B cell (primary cell): Measurements from ENCODE around the gene IPO11. TPM values are rescaled to one million over a fixed set of nuclear protein-coding genes. Genes with fewer than 3 reads are reported as not detected.

ENCODE experiments used
- ATAC-seq: fragments of 200-7000 bp; cut with Tn5 transposase; one replicate; pipeline ENCODE4 v1.10.0; 2021; ENCODE audit warnings: low read depth, mild to moderate bottlenecking, moderate number of reproducible peaks, moderate library complexity
- CTCF ChIA-PET: fragments of 350-600 bp; sonication (Branson Sonifier 250); formaldehyde crosslinking; loops from one replicate; lab custom pipeline; 2021; ENCODE audit warnings: antibody characterized with exemption, inconsistent platforms; lab: Charles Lee
- POLR2A ChIA-PET: fragments of 350-600 bp; sonication (Branson Sonifier 250); formaldehyde crosslinking; loops from one replicate; lab custom pipeline; 2021; ENCODE audit warnings: antibody characterized with exemption; lab: Charles Lee
- DNase-seq: peaks from one replicate; pipeline ENCODE4 v3.0.0; 2013
- H2AFZ ChIP-seq: 2 replicates; pipeline ENCODE4 v1.6.1; 2012; ENCODE audit warnings: mild to moderate bottlenecking, low read depth, low read length; ENCODE audit not compliant: insufficient read depth, poor library complexity, severe bottlenecking
- H3K27ac ChIP-seq, 2 donors: 1 replicate in 1 of 2; 2 replicates in 1 of 2; pipeline ENCODE4 v1.5.1; 2012 to 2013; ENCODE audit warnings: low read length in 2 of 2, mild to moderate bottlenecking in 2 of 2, moderate library complexity in 1 of 2
- H3K27me3 ChIP-seq, 4 experiments: fragments of 200-600 bp in 1 of 4; sonication (generic) in 1 of 4; replicated peaks in 1 of 4; 1 replicate in 2 of 4; 2 replicates in 2 of 4; pipeline versions ENCODE4 v1.6.1 to v1.7.0; 2013 to 2016; ENCODE audit warnings: low read length in 3 of 4, mild to moderate bottlenecking in 2 of 4, mixed read lengths in 1 of 4, moderate library complexity in 1 of 4; ENCODE audit not compliant: insufficient read depth in 4 of 4, control insufficient read depth in 3 of 4; ENCODE audit errors: control extremely low read depth in 1 of 4
- H3K36me3 ChIP-seq, 2 experiments: replicated peaks in 1 of 2; 1 replicate in 1 of 2; 2 replicates in 1 of 2; pipeline versions ENCODE4 v1.6.1 to v1.7.1; 2013; ENCODE audit warnings: low read length in 1 of 2; ENCODE audit not compliant: insufficient read depth in 2 of 2, control insufficient read depth in 1 of 2; ENCODE audit errors: control extremely low read depth in 1 of 2, extremely low read depth in 1 of 2
- H3K4me1 ChIP-seq, 2 donors: fragments of 200-600 bp in 1 of 2; sonication (generic) in 1 of 2; 1 replicate in 1 of 2; 2 replicates in 1 of 2; pipeline versions ENCODE4 v1.5.1 to v1.6.1; 2013 to 2017; ENCODE audit warnings: low read length in 2 of 2; ENCODE audit not compliant: control insufficient read depth in 2 of 2, insufficient read depth in 2 of 2
- H3K4me2 ChIP-seq: replicated peaks from 2 replicates; pipeline ENCODE3; 2012; ENCODE audit warnings: mild to moderate bottlenecking, low read depth, low read length; ENCODE audit not compliant: poor library complexity, severe bottlenecking
- H3K4me3 ChIP-seq, 5 experiments: fragments of 200-600 bp in 1 of 5; sonication (generic) in 1 of 5; 1 replicate in 3 of 5; 2 replicates in 2 of 5; pipeline versions ENCODE4 v1.5.1 to v1.7.0; 2011 to 2016; ENCODE audit warnings: low read length in 4 of 5, mild to moderate bottlenecking in 4 of 5, low read depth in 2 of 5, control low read depth in 1 of 5, moderate library complexity in 1 of 5; ENCODE audit not compliant: insufficient read depth in 1 of 5; ENCODE audit errors: control extremely low read depth in 1 of 5, extremely low read depth in 1 of 5
- H3K79me2 ChIP-seq: fragments of 200-600 bp; sonication (generic); one replicate; pipeline ENCODE4 v1.6.0; 2016; ENCODE audit warnings: low read length; ENCODE audit not compliant: control insufficient read depth, insufficient read depth
- H3K9ac ChIP-seq: fragments of 200-600 bp; sonication (generic); 2 replicates; pipeline ENCODE4 v1.6.1; 2017; ENCODE audit warnings: mild to moderate bottlenecking, low read length, moderate library complexity
- H3K9me3 ChIP-seq, 3 donors: one replicate each; pipeline versions ENCODE4 v1.6.1 to v1.7.1; 2013; ENCODE audit warnings: low read length in 2 of 3; ENCODE audit not compliant: control insufficient read depth in 2 of 3, insufficient read depth in 1 of 3; ENCODE audit errors: control extremely low read depth in 1 of 3
- H4K20me1 ChIP-seq: 2 replicates; pipeline ENCODE4 v1.6.0; 2012; ENCODE audit warnings: mild to moderate bottlenecking, low read length; ENCODE audit not compliant: insufficient read depth, control insufficient read depth, poor library complexity, severe bottlenecking
- H3K27ac Mint-ChIP-seq: one replicate; pipeline ENCODE4 v1.8.0; 2021; ENCODE audit warnings: mixed read lengths
- H3K27me3 Mint-ChIP-seq: one replicate; pipeline ENCODE4 v1.8.0; 2021; ENCODE audit warnings: mixed read lengths
- H3K4me1 Mint-ChIP-seq: one replicate; pipeline ENCODE4 v1.8.0; 2021; ENCODE audit warnings: mixed read lengths
- H3K4me3 Mint-ChIP-seq: one replicate; pipeline ENCODE4 v1.8.0; 2021; ENCODE audit warnings: mixed read lengths
- H3K9me3 Mint-ChIP-seq: one replicate; pipeline ENCODE4 v1.8.0; 2022; ENCODE audit warnings: mixed read lengths; ENCODE audit not compliant: insufficient read depth
- CTCF ChIP-seq: fragments of 200-600 bp; IDR thresholded peaks from one replicate; pipeline ENCODE4 v1.8.0; 2022; ENCODE audit warnings: antibody characterized with exemption, mild to moderate bottlenecking
- EZH2 ChIP-seq: IDR thresholded peaks from 2 replicates; pipeline ENCODE4 v1.6.1; 2012; ENCODE audit warnings: borderline replicate concordance, low read depth, mild to moderate bottlenecking, moderate library complexity, low read length; ENCODE audit not compliant: insufficient read depth, poor library complexity, severe bottlenecking
- WGBS: methylation state at CpG from one replicate; pipeline ENCODE4 v1.1.5; 2013; ENCODE audit warnings: missing lambda C conversion rate; ENCODE audit not compliant: insufficient coverage; 5-methylcytosine and 5-hydroxymethylcytosine counted together
- intact Hi-C: fragments of 100-400 bp; cut with micrococcal nuclease; formaldehyde crosslinking; loops from one replicate; pipeline ENCODE4 v1.10.0; 2022
- polyA plus RNA-seq: library from polyadenylated mRNA; depleted of rRNA; stranded (reverse); fragments of >200 nt; gene quantifications from 2 replicates; pipeline ENCODE4 v1.2.3, GENCODE V29; 2012
- total RNA-seq, 2 donors: library from RNA; stranded (reverse); fragments of 120-200 nt in 1 of 2; gene quantifications; 1 replicate in 1 of 2; 2 replicates in 1 of 2; pipeline versions ENCODE4 v1.2.3 to v1.2.4, GENCODE V29; 2013 to 2022

IPO11 gene
- total and polyA plus RNA-seq, 2 donors (not counting 1 experiment from before 2014, with no cell fraction given): 3.8 to 37.4 TPM

GRCh38 chr5:62608529-62609511 lies 196.3 kb downstream of the IPO11 start:
- WGBS: 100% methylated on average over 1 of the region's 7 CpGs
- Histone ChIP-seq H3K4me2 (no peak overlapping the region), H4K20me1 (no peaks in the 10 kb centered on the region), H3K27ac (no peak overlapping the region), H3K9ac (no peak overlapping the region), H3K27me3 (no peaks in the 10 kb centered on the region), H3K79me2 (no peaks in the 10 kb centered on the region), H2AFZ (no peak overlapping the region), H3K4me3 (no peak overlapping the region), H3K36me3 (peaks cover 0 to 10% of the 10 kb centered on the region in 2 experiments), H3K9me3 (no peaks in the 10 kb centered on the region), H3K4me1 (no peaks in the 10 kb centered on the region)
- H3K4me1 Mint-ChIP-seq: no peaks in the 10 kb centered on the region
- ChIA-PET CTCF (no interaction called here), POLR2A (no interaction called here)
- no peaks in the 10 kb centered on the region for H3K9me3 Mint-ChIP-seq
- no peak overlapping the region for H3K27ac Mint-ChIP-seq
- no peak for ATAC-seq
- no peak overlapping the region for H3K4me3 Mint-ChIP-seq
- intact Hi-C loops: no loop called here
- DNase-seq: no peak
- H3K27me3 Mint-ChIP-seq: no peaks in the 10 kb centered on the region
- TF ChIP-seq EZH2 (no peak), CTCF (no peak)

GRCh38 chr5:62614355-62614754 lies 201.8 kb downstream of the IPO11 start:
- no peak overlapping the region for H3K27ac Mint-ChIP-seq
- H3K27ac ChIP-seq: no peak overlapping the region
- DNase-seq: no peak
- ChIA-PET POLR2A (no interaction called here), CTCF (no interaction called here)
- H3K4me1 ChIP-seq: no peaks in the 10 kb centered on the region
- H4K20me1 ChIP-seq: no peaks in the 10 kb centered on the region
- H3K27me3 Mint-ChIP-seq: no peaks in the 10 kb centered on the region
- 100% methylated on average over 6 of the region's 8 CpGs for WGBS
- no peak overlapping the region for H3K4me3 Mint-ChIP-seq
- no peak overlapping the region for H3K4me2 ChIP-seq
- no peaks in the 10 kb centered on the region for H3K4me1 Mint-ChIP-seq
- TF ChIP-seq CTCF (no peak), EZH2 (no peak)
- ATAC-seq: no peak
- no peaks in the 10 kb centered on the region for H3K79me2 ChIP-seq
- H2AFZ ChIP-seq: no peak overlapping the region
- no peak overlapping the region for H3K9ac ChIP-seq
- H3K36me3 ChIP-seq: peaks cover 6% of the 10 kb centered on the region in 2 experiments
- H3K4me3 ChIP-seq: no peak overlapping the region
- no peaks in the 10 kb centered on the region for H3K27me3 ChIP-seq
- H3K9me3 ChIP-seq: peaks cover 0 to 4% (median 0%) of the 10 kb centered on the region in 3 donors
- H3K9me3 Mint-ChIP-seq: no peaks in the 10 kb centered on the region
- intact Hi-C loops: no loop called here
